Endometrial microvascular endothelial cells (primary cell): ENCODE measurements around the gene CD2BP2. TPM values are rescaled to one million over a fixed set of nuclear protein-coding genes. Genes with fewer than 3 reads are reported as not detected.

Experiments used
- in situ Hi-C: cut with HindIII; loops from 2 replicates; pipeline ENCODE4 v1.10.0; 2017; ENCODE audit warnings: low sequenced_read_pairs, low pct_unique_long_range_greater_than_20kb; ENCODE audit errors: inconsistent ontology term
- total RNA-seq: library from RNA; depleted of rRNA; stranded (reverse); fragments of >200 nt; gene quantifications from one replicate; pipeline ENCODE4 v1.2.3, GENCODE V29; 2015; ENCODE audit errors: inconsistent ontology term

Gene CD2BP2
- total RNA-seq, 1 donor from 2014 or later, result 72.5 TPM

DNA sequence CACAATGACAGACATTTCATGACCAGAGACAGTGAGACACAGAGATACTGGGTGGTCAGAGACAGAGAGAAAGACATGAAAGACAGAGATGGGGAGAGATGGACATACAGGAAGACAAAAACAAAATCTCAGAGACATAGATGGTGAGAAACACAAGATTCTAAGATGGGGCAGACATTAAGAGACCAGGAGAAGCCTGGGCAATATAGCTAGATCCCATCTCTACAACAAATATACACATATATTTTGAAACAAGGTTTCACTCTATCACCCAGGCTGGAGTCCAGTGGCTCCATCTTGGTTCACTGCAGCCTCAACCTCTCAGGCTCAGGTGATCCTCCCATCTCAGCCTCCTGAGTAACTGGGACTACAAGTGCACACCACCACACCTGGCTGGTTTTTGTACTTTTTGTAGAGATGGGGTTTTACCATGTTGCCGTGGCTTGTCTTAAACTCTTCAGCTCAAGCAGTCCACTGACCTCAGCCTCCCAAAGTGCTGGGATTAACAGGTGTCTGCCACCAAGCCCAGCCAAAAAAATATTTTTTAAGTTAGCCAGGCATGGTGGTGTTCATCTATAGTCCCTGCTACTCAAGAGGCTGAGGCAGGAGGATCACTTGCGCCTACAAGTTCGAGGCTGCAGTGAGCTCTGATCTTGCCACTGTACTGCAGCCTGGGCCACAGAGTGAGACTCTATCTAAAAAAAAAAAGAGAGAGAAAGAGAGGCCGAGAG lies 25.1 kb upstream of the CD2BP2 start:
- in situ Hi-C loops, result no loop called here

- in situ Hi-C loops, result no loop called here
Observed at GRCh38 chr16:30379158-30379783, 24.2 kb upstream of the CD2BP2 start.

- in situ Hi-C loops, result no loop called here
Observed at GRCh38 chr16:30378236-30379157, 23.4 kb upstream of the CD2BP2 start.

- in situ Hi-C loops, result no loop called here
Observed at GRCh38 chr16:30377812-30378235, 22.7 kb upstream of the CD2BP2 start.

- in situ Hi-C loops, result no loop called here
Observed at GRCh38 chr16:30377050-30377811, 22.1 kb upstream of the CD2BP2 start.

DNA sequence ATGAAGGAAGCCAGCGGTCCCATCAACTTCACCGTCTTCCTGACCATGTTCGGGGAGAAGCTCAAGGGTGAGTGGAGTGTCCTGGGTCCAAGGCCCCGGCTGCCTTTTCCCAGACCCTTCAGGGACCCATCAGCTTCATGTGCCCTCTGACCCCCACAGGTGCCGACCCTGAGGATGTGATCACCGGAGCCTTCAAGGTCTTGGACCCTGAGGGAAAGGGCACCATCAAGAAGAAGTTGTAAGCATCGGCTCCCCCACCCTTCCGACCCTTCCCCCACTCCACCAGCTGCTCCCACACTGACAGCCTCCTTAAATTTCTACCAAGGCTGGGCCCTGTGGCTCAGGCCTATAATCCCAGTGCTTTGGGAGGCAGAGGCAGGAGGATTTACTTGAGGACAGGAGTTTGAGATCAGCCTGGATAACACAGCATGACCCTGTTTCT lies 21.4 kb upstream of the CD2BP2 start:
- in situ Hi-C loops, result no loop called here

DNA sequence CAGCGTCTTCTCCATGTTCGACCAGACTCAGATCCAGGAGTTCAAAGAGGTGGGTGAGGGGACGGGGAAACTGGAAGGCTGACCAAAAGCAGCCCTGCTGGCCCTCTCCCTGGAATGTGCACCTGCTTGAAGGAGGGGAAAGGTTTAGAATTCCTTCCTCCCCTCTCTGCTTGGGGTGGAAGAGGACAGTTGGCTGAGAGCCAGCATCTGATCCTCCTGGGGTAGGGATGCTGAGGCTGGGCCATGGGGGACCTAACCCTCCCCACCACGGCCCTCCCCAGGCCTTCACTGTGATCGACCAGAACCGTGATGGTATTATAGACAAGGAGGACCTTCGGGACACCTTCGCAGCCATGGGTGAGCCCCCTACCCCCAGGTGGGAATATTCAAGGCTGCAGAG lies 20.8 kb upstream of the CD2BP2 start:
- in situ Hi-C loops, result no loop called here

DNA sequence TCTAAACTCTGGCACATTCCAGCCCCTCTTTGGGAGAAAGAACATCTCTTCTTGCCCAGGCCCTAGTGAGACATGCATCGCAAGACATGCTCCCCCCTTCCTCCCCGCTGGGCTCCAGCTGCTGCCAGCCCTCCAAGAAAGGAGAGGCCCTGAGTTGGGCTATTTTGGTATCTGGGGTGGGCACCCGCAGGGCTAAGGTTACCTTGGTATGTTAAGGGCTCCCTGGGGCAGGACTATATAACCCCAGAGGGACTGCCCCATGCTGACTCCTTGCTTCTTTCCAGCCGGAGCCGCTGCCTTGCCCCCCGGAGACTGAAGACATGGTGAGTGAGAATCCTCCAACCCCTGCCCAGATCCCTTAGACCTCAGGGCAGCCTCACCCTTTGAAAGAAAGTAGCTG lies 19.4 kb upstream of the CD2BP2 start, which contains the start of gene MYL11:
MYL11 (plus strand) TSS at position 265 of the 400 bp plus-strand sequence; CDS start at position 321, 56 bp downstream.
- in situ Hi-C loops, result no loop called here

DNA sequence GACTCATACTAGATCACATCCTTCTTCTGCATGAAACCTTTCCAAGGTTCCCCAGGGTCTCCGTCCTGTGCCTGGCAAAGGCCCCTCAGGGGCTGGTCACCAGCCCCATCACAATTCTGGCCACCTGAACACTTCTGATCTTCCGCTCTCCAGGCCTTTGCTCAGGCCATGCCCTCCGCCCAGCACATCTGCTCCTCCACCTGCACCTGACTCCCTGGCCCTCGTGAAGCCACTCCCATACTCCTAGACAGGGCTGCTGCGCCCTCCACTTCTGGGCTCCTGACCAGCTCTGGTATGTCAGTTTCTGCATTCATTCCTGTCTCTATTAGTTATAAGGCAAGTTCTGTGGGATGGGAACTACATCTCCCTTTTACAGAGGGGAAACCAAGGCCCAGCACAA lies 17.6 kb upstream of the CD2BP2 start:
- in situ Hi-C loops, result no loop called here

DNA sequence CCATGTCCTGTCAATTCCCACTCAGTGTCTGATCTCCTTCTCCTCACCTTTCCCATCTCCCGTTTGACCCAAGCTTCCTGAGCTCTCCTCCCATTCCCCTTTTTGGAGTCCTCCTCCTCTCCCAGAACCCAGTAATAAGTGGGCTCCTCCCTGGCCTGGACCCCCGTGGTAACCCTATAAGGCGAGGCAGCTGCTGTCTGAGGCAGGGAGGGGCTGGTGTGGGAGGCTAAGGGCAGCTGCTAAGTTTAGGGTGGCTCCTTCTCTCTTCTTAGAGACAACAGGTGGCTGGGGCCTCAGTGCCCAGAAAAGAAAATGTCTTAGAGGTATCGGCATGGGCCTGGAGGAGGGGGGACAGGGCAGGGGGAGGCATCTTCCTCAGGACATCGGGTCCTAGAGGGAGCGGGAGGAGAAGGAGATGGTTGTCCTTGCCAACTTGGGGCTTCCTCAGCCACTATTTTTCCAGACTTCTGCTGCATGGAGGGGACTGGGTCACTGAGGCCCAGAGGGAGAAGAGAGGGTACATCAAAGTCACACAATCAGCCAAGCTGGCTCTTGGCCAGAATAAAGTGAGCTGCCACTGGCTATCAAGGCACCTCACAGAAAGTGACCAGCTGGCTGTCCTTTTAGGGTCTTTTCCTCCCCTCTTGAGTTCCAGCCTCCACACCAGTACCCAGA lies 17.1 kb upstream of the CD2BP2 start:
- in situ Hi-C loops, result no loop called here

DNA sequence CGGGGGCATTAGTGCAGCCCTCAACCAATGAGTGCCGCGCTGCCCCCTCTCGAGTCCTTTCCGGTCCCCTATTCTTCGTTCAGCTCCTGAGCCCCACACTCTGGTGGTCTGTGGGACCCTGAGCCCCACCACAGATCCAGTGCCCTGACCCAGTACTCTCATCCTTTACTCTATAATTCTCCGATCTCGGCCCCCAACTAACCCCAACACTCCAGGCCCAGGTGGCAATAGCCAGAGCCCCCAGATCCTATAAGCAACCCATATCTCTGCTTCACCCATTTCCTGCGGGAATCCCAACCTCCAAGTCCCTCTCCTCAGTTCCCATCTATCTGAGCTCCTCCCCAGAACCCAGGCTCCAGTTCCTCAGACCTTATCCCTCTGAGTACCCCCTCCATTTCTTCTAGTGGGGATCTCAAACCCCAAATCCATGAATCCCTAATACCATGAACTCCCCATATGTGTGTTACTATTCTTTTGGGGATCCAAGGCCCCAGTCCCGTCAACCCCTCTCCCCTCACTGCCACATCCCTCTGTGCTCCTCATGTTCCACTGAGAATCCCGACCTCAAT lies 16.2 kb upstream of the CD2BP2 start:
- in situ Hi-C loops, result no loop called here

DNA sequence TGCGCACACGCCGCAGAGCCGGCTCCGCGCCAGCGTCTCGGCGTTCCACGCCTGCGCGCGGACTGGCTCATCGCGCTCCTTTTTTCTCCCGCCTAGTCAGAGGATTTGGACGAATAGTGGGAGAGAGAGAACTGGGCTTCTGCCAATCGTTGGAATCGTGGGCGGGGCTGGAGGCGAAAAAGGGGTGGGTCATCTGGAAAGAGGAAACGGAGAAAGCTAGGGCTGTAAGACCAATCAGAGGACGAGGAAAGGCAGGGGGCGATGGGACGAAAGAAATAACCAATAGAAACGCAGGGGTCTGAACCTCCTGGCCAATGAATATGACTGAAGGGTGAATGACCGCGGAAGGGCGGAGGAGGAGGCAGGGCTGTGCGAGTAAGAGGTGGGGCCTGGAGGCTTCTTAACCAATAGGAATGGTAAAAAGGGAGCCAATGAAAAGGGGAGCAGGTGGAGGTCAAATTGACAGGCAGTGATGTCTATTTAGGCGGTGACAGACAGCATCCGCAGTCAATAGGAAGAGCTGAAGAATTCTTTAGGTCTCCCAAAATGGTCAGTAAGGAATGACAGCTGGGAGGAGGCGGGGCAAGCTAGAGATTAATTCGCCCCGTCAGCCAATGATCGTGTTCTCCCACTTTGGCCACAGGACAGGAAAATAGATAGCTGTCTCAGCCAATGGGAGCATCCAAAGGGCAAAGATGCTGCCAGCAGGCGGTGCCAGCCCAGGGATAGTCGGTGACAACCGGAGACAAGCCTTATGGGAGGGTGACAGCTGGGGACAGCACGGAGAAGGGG lies 15.5 kb upstream of the CD2BP2 start, which contains the start of gene TBC1D10B:
TBC1D10B (minus strand) TSS at position 39 of the 792 bp plus-strand sequence. CDS start 311 bp downstream, outside the sequence.
- in situ Hi-C loops, result no loop called here

DNA sequence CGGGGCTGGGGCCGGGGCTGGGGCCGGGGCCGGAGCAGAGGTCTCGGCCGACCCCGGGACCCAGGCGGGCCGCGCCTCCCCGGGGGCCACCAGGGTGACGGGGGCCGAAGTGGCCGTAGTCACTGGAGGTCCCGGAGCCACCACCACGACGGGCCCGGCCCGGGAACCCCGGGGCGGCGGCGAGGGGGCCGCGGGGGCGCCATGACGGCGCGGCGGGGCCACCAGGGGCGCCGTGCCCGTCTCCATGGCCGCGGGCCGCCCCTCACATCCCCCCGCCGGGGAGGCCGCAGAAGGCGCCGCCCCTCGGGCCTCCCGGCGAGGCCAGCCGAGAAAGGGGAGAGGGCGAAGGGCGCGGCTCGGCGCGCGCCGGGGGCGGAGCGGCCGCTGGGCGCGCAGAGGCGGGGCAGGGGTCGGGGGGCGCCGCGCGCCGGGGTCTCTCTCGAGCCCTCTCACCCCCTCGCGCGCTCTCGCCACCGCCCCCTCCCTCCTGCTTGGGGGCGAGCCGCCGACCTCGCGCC lies 14.9 kb upstream of the CD2BP2 start:
- in situ Hi-C loops, result no loop called here

DNA sequence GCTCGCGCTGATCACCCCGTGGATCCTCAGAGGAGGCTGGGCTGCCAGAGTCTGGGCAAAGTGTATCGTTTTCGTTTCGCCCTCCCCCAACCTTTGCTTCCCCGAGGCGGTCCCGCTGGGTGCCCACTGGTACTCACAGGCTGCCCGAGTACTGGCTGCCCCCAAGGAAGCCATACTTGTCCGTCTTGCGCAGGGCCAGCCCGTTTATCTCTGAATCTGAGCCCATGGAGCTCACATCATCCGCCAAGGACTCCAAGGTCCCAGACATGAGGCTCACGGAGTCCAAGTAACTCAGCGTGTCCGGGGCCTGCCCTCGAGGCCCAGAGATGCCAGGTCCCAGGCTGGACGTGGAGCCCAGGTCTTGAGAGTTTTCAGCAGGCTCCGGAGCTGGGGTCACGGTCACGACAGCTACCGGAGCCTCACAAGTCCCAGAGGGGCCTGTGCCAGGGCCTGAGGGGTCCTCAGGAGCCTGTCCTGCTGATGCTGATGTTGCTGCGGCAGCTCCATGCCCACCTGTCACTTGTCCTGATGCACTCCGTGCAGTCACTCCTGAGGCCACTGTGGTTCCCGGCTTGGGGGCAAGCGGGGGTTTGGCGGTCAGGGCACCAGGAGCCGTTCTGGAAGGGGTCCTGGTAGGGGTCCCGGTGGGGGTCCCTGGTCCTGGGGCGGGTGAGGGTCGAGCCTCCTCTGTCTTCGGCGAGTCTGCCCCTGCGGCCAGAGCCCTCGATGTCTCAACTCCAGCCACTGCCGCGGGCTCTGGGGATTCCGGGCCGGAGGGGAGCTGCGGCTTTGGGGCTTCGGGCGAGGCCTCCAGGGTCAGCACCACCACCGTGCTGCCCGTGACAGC lies 14.2 kb upstream of the CD2BP2 start:
- in situ Hi-C loops, result no loop called here

- in situ Hi-C loops, result no loop called here
Observed at GRCh38 chr16:30368792-30369090, 13.6 kb upstream of the CD2BP2 start.

- in situ Hi-C loops, result no loop called here
Observed at GRCh38 chr16:30368122-30368791, 13.1 kb upstream of the CD2BP2 start.
